KMS-11 (cell line): ENCODE measurements around the gene COL26A1.

ENCODE experiments used
- H2AFZ ChIP-seq: fragments of 200-600 bp; sonication (generic); 2 replicates; pipeline ENCODE4 v1.6.1; 2016; ENCODE audit warnings: antibody characterized with exemption, mixed run types, low read depth
- H3K27ac ChIP-seq: fragments of 200-600 bp; sonication (generic); 2 replicates; pipeline ENCODE4 v1.6.1; 2016; ENCODE audit warnings: mild to moderate bottlenecking, mixed run types
- H3K27me3 ChIP-seq: fragments of 200-600 bp; sonication (generic); 2 replicates; pipeline ENCODE4 v1.6.1; 2017; ENCODE audit warnings: mild to moderate bottlenecking, low read depth, mixed run types, moderate library complexity; ENCODE audit not compliant: insufficient read depth
- H3K36me3 ChIP-seq: fragments of 200-600 bp; sonication (generic); 2 replicates; pipeline ENCODE4 v1.6.1; 2017; ENCODE audit warnings: mild to moderate bottlenecking, mixed run types; ENCODE audit not compliant: insufficient read depth
- H3K4me1 ChIP-seq: fragments of 200-600 bp; sonication (generic); 2 replicates; pipeline ENCODE4 v1.6.1; 2016; ENCODE audit warnings: mild to moderate bottlenecking, low read depth, mixed run types; ENCODE audit not compliant: poor library complexity, severe bottlenecking
- H3K4me2 ChIP-seq: fragments of 200-600 bp; sonication (generic); 2 replicates; pipeline ENCODE4 v1.7.0; 2016; ENCODE audit warnings: mild to moderate bottlenecking, mixed run types
- H3K4me3 ChIP-seq: fragments of 200-600 bp; sonication (generic); IDR thresholded peaks from 2 replicates; pipeline ENCODE4 v1.6.1; 2017; ENCODE audit warnings: low read depth, low read length, mixed read lengths; ENCODE audit not compliant: insufficient read depth
- H3K79me2 ChIP-seq: fragments of 200-600 bp; sonication (generic); 2 replicates; pipeline ENCODE4 v1.6.1; 2016; ENCODE audit warnings: low read depth, mixed run types; ENCODE audit not compliant: insufficient read depth
- H3K9ac ChIP-seq: fragments of 200-600 bp; sonication (generic); 2 replicates; pipeline ENCODE4 v1.6.1; 2016; ENCODE audit warnings: mild to moderate bottlenecking, mixed run types
- H4K20me1 ChIP-seq: fragments of 200-600 bp; sonication (generic); 2 replicates; pipeline ENCODE4 v1.6.1; 2016; ENCODE audit warnings: mild to moderate bottlenecking, mixed run types; ENCODE audit not compliant: insufficient read depth
- TF ChIP-seq, protein P1 (sequence below): fragments of 200-600 bp; sonication (generic); conservative IDR thresholded peaks from 2 replicates; pipeline ENCODE4 v1.6.1; 2017; ENCODE audit warnings: low read depth, mild to moderate bottlenecking, antibody characterized with exemption, low read length, moderate library complexity, mixed read lengths

COL26A1 gene

GRCh38 chr7:101328159-101328558, 34.5 kb upstream of the COL26A1 start:
- H3K4me2 ChIP-seq = no peak overlapping the region
- peaks cover 37% of the 10 kb centered on the region for H3K27me3 ChIP-seq
- no peaks in the 10 kb centered on the region for H3K4me1 ChIP-seq
- no peak overlapping the region for H3K27ac ChIP-seq
- H3K79me2 ChIP-seq = no peaks in the 10 kb centered on the region
- no peak overlapping the region for H3K4me3 ChIP-seq
- H3K36me3 ChIP-seq = no peaks in the 10 kb centered on the region
- no peak overlapping the region for H3K9ac ChIP-seq
- H4K20me1 ChIP-seq = no peaks in the 10 kb centered on the region
- H2AFZ ChIP-seq = no peak overlapping the region
- TF ChIP-seq, protein P1, sequence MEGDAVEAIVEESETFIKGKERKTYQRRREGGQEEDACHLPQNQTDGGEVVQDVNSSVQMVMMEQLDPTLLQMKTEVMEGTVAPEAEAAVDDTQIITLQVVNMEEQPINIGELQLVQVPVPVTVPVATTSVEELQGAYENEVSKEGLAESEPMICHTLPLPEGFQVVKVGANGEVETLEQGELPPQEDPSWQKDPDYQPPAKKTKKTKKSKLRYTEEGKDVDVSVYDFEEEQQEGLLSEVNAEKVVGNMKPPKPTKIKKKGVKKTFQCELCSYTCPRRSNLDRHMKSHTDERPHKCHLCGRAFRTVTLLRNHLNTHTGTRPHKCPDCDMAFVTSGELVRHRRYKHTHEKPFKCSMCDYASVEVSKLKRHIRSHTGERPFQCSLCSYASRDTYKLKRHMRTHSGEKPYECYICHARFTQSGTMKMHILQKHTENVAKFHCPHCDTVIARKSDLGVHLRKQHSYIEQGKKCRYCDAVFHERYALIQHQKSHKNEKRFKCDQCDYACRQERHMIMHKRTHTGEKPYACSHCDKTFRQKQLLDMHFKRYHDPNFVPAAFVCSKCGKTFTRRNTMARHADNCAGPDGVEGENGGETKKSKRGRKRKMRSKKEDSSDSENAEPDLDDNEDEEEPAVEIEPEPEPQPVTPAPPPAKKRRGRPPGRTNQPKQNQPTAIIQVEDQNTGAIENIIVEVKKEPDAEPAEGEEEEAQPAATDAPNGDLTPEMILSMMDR = no peak

DNA sequence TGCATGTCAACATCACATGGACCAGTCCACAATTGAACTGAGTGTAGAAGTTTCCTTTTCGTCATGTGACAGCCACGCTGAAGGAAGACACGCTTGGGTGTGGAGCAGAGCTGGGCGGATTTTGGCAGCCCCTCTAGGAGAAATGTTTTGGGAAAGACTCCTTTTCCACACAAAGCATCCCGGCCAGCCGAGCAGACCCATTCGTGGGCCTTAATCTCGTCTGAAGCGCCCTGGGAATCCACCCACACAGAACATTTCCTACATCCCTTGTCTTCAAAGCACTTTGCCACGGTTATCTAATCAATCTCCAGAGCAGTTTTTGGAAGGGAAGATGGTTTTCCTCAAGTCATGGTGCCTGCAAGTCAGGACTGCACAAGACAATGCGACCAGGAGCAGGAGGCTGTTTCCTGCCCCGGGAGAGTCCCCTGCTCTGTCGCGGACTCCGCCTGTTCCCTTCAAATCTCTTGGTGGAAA, 32.6 kb upstream of the COL26A1 start:
- no peaks in the 10 kb centered on the region for H3K36me3 ChIP-seq

DNA sequence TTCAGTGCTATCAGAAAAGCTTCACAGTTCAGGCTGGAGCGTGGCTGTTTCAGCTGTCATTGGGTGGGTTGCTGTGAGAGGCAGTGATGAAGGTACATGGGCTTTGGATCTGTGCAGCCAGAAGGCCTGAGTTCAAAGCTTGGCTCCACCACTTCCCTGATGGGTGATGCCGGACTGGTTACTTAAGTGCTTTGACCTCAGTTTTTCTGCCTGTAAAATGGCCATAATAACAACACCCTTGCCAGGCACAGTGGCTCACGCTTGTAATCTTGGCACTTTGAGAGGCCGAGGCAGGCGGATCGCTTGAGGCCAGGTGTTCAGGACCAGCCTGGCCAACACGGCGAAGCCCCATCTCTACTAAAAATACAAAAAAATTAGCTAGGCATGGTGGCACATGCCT, 30.6 kb upstream of the COL26A1 start:
- Histone ChIP-seq H3K36me3 (no peaks in the 10 kb centered on the region), H3K4me2 (no peak overlapping the region)
- TF ChIP-seq, protein P1 = no peak

More for the DNA sequence above, 32.6 kb upstream of the COL26A1 start:
- H3K4me1 ChIP-seq = no peaks in the 10 kb centered on the region
- TF ChIP-seq, protein P1 = no peak
- H3K27ac ChIP-seq = no peak overlapping the region
- H3K4me2 ChIP-seq = no peak overlapping the region
- no peaks in the 10 kb centered on the region for H4K20me1 ChIP-seq
- peaks cover 29% of the 10 kb centered on the region for H3K27me3 ChIP-seq
- H3K4me3 ChIP-seq = no peak overlapping the region
- no peaks in the 10 kb centered on the region for H3K79me2 ChIP-seq
- no peak overlapping the region for H2AFZ ChIP-seq
- H3K9ac ChIP-seq = no peak overlapping the region

GRCh38 chr7:101333912-101334311, 28.8 kb upstream of the COL26A1 start:
- Histone ChIP-seq H4K20me1 (no peaks in the 10 kb centered on the region), H2AFZ (no peak overlapping the region), H3K4me3 (no peak overlapping the region), H3K79me2 (no peaks in the 10 kb centered on the region), H3K4me1 (no peaks in the 10 kb centered on the region), H3K27me3 (peaks cover 24% of the 10 kb centered on the region; the same call in 1 of the 2 replicates), H3K27ac (no peak overlapping the region), H3K4me2 (no peak overlapping the region), H3K36me3 (no peaks in the 10 kb centered on the region), H3K9ac (no peak overlapping the region)
- TF ChIP-seq, protein P1 = no peak

More for the DNA sequence above, 30.6 kb upstream of the COL26A1 start:
- peaks cover 32% of the 10 kb centered on the region; the same call in 1 of the 2 replicates for H3K27me3 ChIP-seq
- no peak overlapping the region for H3K27ac ChIP-seq
- H3K9ac ChIP-seq = no peak overlapping the region
- no peaks in the 10 kb centered on the region for H3K79me2 ChIP-seq
- H3K4me3 ChIP-seq = no peak overlapping the region
- no peaks in the 10 kb centered on the region for H4K20me1 ChIP-seq
- no peaks in the 10 kb centered on the region for H3K4me1 ChIP-seq
- H2AFZ ChIP-seq = no peak overlapping the region
